GM12892 (cell line): ENCODE measurements around the gene TALDO1.

Source experiments
- DNase-seq: peaks from one replicate; pipeline ENCODE4 v3.0.0; 2011; ENCODE audit not compliant: insufficient read length
- FAIRE-seq: peaks from 2 replicates; lab custom pipeline; 2011; peaks lifted over from hg19 to GRCh38; lab: Jason Lieb, UNC
- POLR2A ChIP-seq: IDR thresholded peaks from 2 replicates; pipeline ENCODE4 v1.6.1; 2011; ENCODE audit warnings: low read depth, low read length, control low read depth
- POLR2AphosphoS5 ChIP-seq: IDR thresholded peaks from 2 replicates; pipeline ENCODE4 v1.6.1; 2011; ENCODE audit warnings: low read depth, low read length, control low read depth
- TAF1 ChIP-seq: IDR thresholded peaks from 2 replicates; pipeline ENCODE4 v1.6.1; 2011; ENCODE audit warnings: low read depth, mild to moderate bottlenecking, control low read depth, low read length, borderline replicate concordance

Gene TALDO1

GRCh38 chr11:794013-794765 is 46.9 kb downstream of the TALDO1 start:
- DNase-seq (no peak), FAIRE-seq (no peak)
- TF ChIP-seq TAF1 (no peak), POLR2AphosphoS5 (no peak), POLR2A (no peak)

- peak; percentile 64 for FAIRE-seq
- TF ChIP-seq POLR2A (no peak), TAF1 (no peak), POLR2AphosphoS5 (no peak)
- no peak for DNase-seq
Measured at GRCh38 chr11:794766-795633, 47.7 kb downstream of the TALDO1 start.

- FAIRE-seq (peak; percentile 99), DNase-seq (peak; percentile 99)
- TF ChIP-seq POLR2AphosphoS5 (peak; percentile 50; the same call in 1 of the 2 replicates), TAF1 (no peak; the same call in 1 of the 2 replicates), POLR2A (peak; percentile 53)
Measured at GRCh38 chr11:795634-796564, 48.6 kb downstream of the TALDO1 start.

GRCh38 chr11:796565-797295 is 49.5 kb downstream of the TALDO1 start:
- no peak for DNase-seq
- FAIRE-seq = no peak
- no peak for TF ChIP-seq TAF1
- TF ChIP-seq POLR2A = 0 out of 2 replicates have a peak, but pooled peaks have one; percentile 28
- TF ChIP-seq POLR2AphosphoS5 = peak; percentile 0; the same call in 1 of the 2 replicates

GRCh38 chr11:797296-798092 is 50.2 kb downstream of the TALDO1 start:
- FAIRE-seq = peak; percentile 99
- TF ChIP-seq POLR2A (no peak; the same call in 1 of the 2 replicates), POLR2AphosphoS5 (peak; percentile 36; the same call in 1 of the 2 replicates)
- DNase-seq = peak; percentile 94

- TF ChIP-seq TAF1 (no peak), POLR2A (peak; percentile 67; the same call in 1 of the 2 replicates), POLR2AphosphoS5 (no peak)
- FAIRE-seq (no peak), DNase-seq (peak; percentile 99)
Measured at GRCh38 chr11:798093-798713, 50.9 kb downstream of the TALDO1 start, which contains the start of gene SLC25A22. SLC25A22 (minus strand) TSS chr11:798281; CDS start chr11:795006, 3,275 bp downstream.

GRCh38 chr11:799641-800316 is 52.5 kb downstream of the TALDO1 start:
- FAIRE-seq (no peak), DNase-seq (no peak)
- TF ChIP-seq TAF1 (no peak), POLR2A (no peak), POLR2AphosphoS5 (no peak)

GRCh38 chr11:800473-800872 is 53.2 kb downstream of the TALDO1 start:
- FAIRE-seq (no peak), DNase-seq (no peak)
- TF ChIP-seq POLR2A = no peak
- TF ChIP-seq TAF1 = no peak
- TF ChIP-seq POLR2AphosphoS5 = no peak

GRCh38 chr11:801097-801780 is 54.0 kb downstream of the TALDO1 start:
- no peak for TF ChIP-seq POLR2AphosphoS5
- no peak for FAIRE-seq
- DNase-seq = no peak
